ENCODE measurements around the gene RNF5.

Gene RNF5

GRCh38 chr6:32170294-32170693 lies 7.9 kb upstream of the RNF5 start:
- Histone ChIP-seq H3K9me3 (ENCODE audit: control insufficient read depth, insufficient read depth, low read depth, low read length) (no peaks in the 10 kb centered on the region), H3K27ac (ENCODE audit: extremely low read depth, low read depth, low read length) (no peak overlapping the region), H3K36me3 (ENCODE audit: control insufficient read depth in 2 of 2, insufficient read depth in 1 of 2, low read length in 2 of 2) (peaks cover 15 to 69% of the 10 kb centered on the region in 2 experiments; a peak in 2 of 3 replicates), H3K4me3 (ENCODE audit: low read depth, low read length) (no peak overlapping the region), H3K4me1 (ENCODE audit: control insufficient read depth, insufficient read depth, low read length) (no peaks in the 10 kb centered on the region; the same call in 1 of the 2 replicates)
- POLR2A ChIA-PET = interaction anchor here (1.9 to 2.0 kb wide), 2 partner anchors 20 to 42 kb away, joined by 6 to 9 read pairs; partner anchors contain the start of genes ATF6B and PBX2
- CTCF ChIA-PET = interaction anchor here (1.0 to 1.1 kb wide), 2 partner anchors 25 to 53 kb away, joined by 3 read pairs; no protein-coding TSS in a partner anchor
- TF ChIP-seq HIC1 (tag by site-specific recombination; IDR thresholded peaks at IDR 0.05) (peak; percentile 21; the same call in 1 of the 2 replicates), GLIS1 (tag by site-specific recombination; IDR thresholded peaks at IDR 0.05) (no peak), ZNF473 (tag by site-specific recombination; IDR thresholded peaks at IDR 0.05) (no peak), SALL2 (tag by site-specific recombination; IDR thresholded peaks at IDR 0.05; ENCODE audit: borderline replicate concordance) (no peak), TRIM28 (IDR thresholded peaks at IDR 0.05; ENCODE audit: borderline replicate concordance, low read length) (no peak)

- ChIA-PET POLR2A (interaction anchor here (0.6 kb wide), 1 partner anchor 41 kb away, joined by 5 read pairs; no protein-coding TSS in a partner anchor), CTCF (no interaction called here)
- H3K36me3 ChIP-seq (ENCODE audit: control insufficient read depth in 2 of 2, insufficient read depth in 1 of 2, low read length in 2 of 2) = peaks cover 15 to 62% of the 10 kb centered on the region in 2 experiments; a peak in 2 of 3 replicates
- TF ChIP-seq ZBTB8A (tag by site-specific recombination; IDR thresholded peaks at IDR 0.05) = no peak
- no peak for TF ChIP-seq ZNF16 (tag by site-specific recombination; IDR thresholded peaks at IDR 0.05; ENCODE audit: low read depth)
- TF ChIP-seq ZSCAN18 (tag by site-specific recombination; IDR thresholded peaks at IDR 0.05) = no peak
- no peak for TF ChIP-seq REST (tag by site-specific recombination; IDR thresholded peaks at IDR 0.05)
- TF ChIP-seq WT1 (tag by site-specific recombination; IDR thresholded peaks at IDR 0.05) = no peak
- no peak for TF ChIP-seq KLF8 (tag by site-specific recombination; IDR thresholded peaks at IDR 0.05)
- no peak for TF ChIP-seq OVOL3 (tag by site-specific recombination; IDR thresholded peaks at IDR 0.05)
- no peak overlapping the region for H3K27ac ChIP-seq (ENCODE audit: extremely low read depth, low read depth, low read length)
- H3K4me3 ChIP-seq (ENCODE audit: low read depth, low read length) = no peak overlapping the region
- no peaks in the 10 kb centered on the region for H3K9me3 ChIP-seq (ENCODE audit: control insufficient read depth, insufficient read depth, low read depth, low read length)
- peaks cover 1% of the 10 kb centered on the region for H3K4me1 ChIP-seq (ENCODE audit: control insufficient read depth, insufficient read depth, low read length)
These were observed 7.0 kb upstream of the RNF5 start for GRCh38 chr6:32171234-32171633.

GRCh38 chr6:32173051-32173727 lies 5.0 kb upstream of the RNF5 start:
- Histone ChIP-seq H3K27ac (ENCODE audit: extremely low read depth, low read depth, low read length) (no peak overlapping the region), H3K4me3 (ENCODE audit: low read depth, low read length) (no peak overlapping the region), H3K9me3 (ENCODE audit: control insufficient read depth, insufficient read depth, low read depth, low read length) (no peaks in the 10 kb centered on the region), H3K36me3 (ENCODE audit: control insufficient read depth in 2 of 2, insufficient read depth in 1 of 2, low read length in 2 of 2) (peaks cover 15 to 42% of the 10 kb centered on the region in 2 experiments; a peak in 2 of 3 replicates), H3K4me1 (ENCODE audit: control insufficient read depth, insufficient read depth, low read length) (peaks cover 7% of the 10 kb centered on the region)
- POLR2A ChIA-PET = no interaction called here
- TF ChIP-seq ZNF600 (tag by site-specific recombination; IDR thresholded peaks at IDR 0.05) (0 out of 2 replicates have a peak, but pooled peaks have one; percentile 12), ZNF184 (tag by site-specific recombination; IDR thresholded peaks at IDR 0.05) (no peak)
- CTCF ChIA-PET = interaction anchor here (0.7 to 1.0 kb wide), 2 partner anchors 32 to 56 kb away, joined by 3 to 5 read pairs; no protein-coding TSS in a partner anchor

Data from HEK293 (cell line).